K562 (cell line): Measurements from ENCODE around the gene ZFYVE21. TPM values are rescaled to one million over a fixed set of nuclear protein-coding genes. Genes with fewer than 3 reads are reported as not detected.

Experiments
- ATAC-seq: fragments of 200-7000 bp; cut with Tn5 transposase; 3 replicates; pipeline ENCODE4 v1.9.1; 2020; ENCODE audit warnings: moderate library complexity
- BruUV-seq: library from RNA; stranded (reverse); fragments of 400-500 nt; replicated peaks from 2 replicates; lab custom pipeline; 2021; lab: Mats Ljungman, UMichigan
- CTCF ChIA-PET: fragments of 300-600 bp; formaldehyde crosslinking; extraction: SDS; loops from one replicate; lab custom pipeline; 2021; ENCODE audit warnings: low intra/inter-chr PET ratio; lab: Yijun Ruan, JAX
- POLR2A ChIA-PET: fragments of 300-600, 350-650 bp; sonication (Branson Sonifier 250); formaldehyde crosslinking; extraction: SDS; loops from one replicate; lab custom pipeline; 2021; ENCODE audit warnings: antibody characterized with exemption, inconsistent platforms; lab: Yijun Ruan, JAX
- DNase-seq, 4 experiments: peaks; one replicate each; pipeline versions ENCODE4 v3.0.0 to v3.0.0-alpha.2; 2011 to 2018; ENCODE audit warnings: low spot score in 3 of 4, mixed read lengths in 3 of 4; ENCODE audit errors: extremely low read depth in 1 of 4
- FAIRE-seq: peaks from 2 replicates; lab custom pipeline; 2011; peaks lifted over from hg19 to GRCh38; lab: Jason Lieb, UNC
- H2AFZ ChIP-seq: 2 replicates; pipeline ENCODE4 v1.6.0; 2011; ENCODE audit warnings: low read depth, low read length, control low read depth, inconsistent platforms
- H3K27ac ChIP-seq: fragments of 200-600 bp; 3 replicates; pipeline ENCODE4 v1.8.0; 2011; ENCODE audit warnings: low read depth, mild to moderate bottlenecking, control low read depth, inconsistent platforms, low read length, moderate library complexity, mixed read lengths; ENCODE audit errors: extremely low read depth
- H3K27me3 ChIP-seq, 2 experiments: fragments of 300-600 bp in 1 of 2; 2 replicates in 1 of 2; 3 replicates in 1 of 2; pipeline versions ENCODE4 v1.6.0 to v1.8.0; 2011; ENCODE audit warnings: inconsistent platforms in 2 of 2, low read length in 2 of 2, mild to moderate bottlenecking in 1 of 2, mixed read lengths in 1 of 2, moderate library complexity in 1 of 2; ENCODE audit not compliant: control insufficient read depth in 2 of 2, insufficient read depth in 2 of 2
- H3K36me3 ChIP-seq: fragments of 300-600 bp; 3 replicates; pipeline ENCODE4 v1.8.0; 2011; ENCODE audit warnings: mild to moderate bottlenecking, low read length, inconsistent platforms; ENCODE audit not compliant: control insufficient read depth, insufficient read depth
- H3K4me1 ChIP-seq, 2 experiments: fragments of 200-600 bp in 1 of 2; replicated peaks in 1 of 2; 2 replicates in 1 of 2; 3 replicates in 1 of 2; pipeline versions ENCODE4 v1.5.1 to v1.8.0; 2011; ENCODE audit warnings: inconsistent platforms in 2 of 2, low read length in 2 of 2, mild to moderate bottlenecking in 1 of 2, mixed read lengths in 1 of 2, moderate library complexity in 1 of 2; ENCODE audit not compliant: control insufficient read depth in 2 of 2, insufficient read depth in 2 of 2
- H3K4me2 ChIP-seq: 2 replicates; pipeline ENCODE4 v1.6.1; 2011; ENCODE audit warnings: low read length, control low read depth, inconsistent platforms, mixed read lengths; ENCODE audit not compliant: insufficient read depth
- H3K4me3 ChIP-seq: fragments of 200-600 bp; sonication (generic), shearing (Covaris generic); 2 replicates; pipeline ENCODE4 v1.5.1; 2016; ENCODE audit warnings: control low read depth, inconsistent platforms
- H3K79me2 ChIP-seq: fragments of 200-600 bp; 3 replicates; pipeline ENCODE4 v1.8.0; 2011; ENCODE audit warnings: low read length, inconsistent platforms; ENCODE audit not compliant: control insufficient read depth, insufficient read depth
- H3K9ac ChIP-seq, 2 experiments: 2 replicates each; pipeline versions ENCODE4 v1.6.0 to v1.6.1; 2011; ENCODE audit warnings: low read depth in 2 of 2, low read length in 2 of 2, control low read depth in 1 of 2, inconsistent platforms in 1 of 2, mild to moderate bottlenecking in 1 of 2, mixed read lengths in 1 of 2; ENCODE audit not compliant: insufficient read depth in 1 of 2
- H3K9me1 ChIP-seq: one replicate; pipeline ENCODE4 v1.6.0; 2011; ENCODE audit warnings: inconsistent platforms, mild to moderate bottlenecking, low read length, moderate library complexity; ENCODE audit not compliant: control insufficient read depth, insufficient read depth
- H3K9me3 ChIP-seq: replicated peaks from 2 replicates; pipeline ENCODE4 v1.5.1; 2011; ENCODE audit warnings: low read depth, low read length, inconsistent platforms; ENCODE audit not compliant: control insufficient read depth, insufficient read depth
- H4K20me1 ChIP-seq: replicated peaks from 2 replicates; pipeline ENCODE4 v1.6.1; 2011; ENCODE audit warnings: low read length, inconsistent platforms, mixed read lengths; ENCODE audit not compliant: control insufficient read depth, insufficient read depth
- IFI16 ChIP-seq: fragments of 250-450 bp; sonication (Bioruptor Pico); IDR thresholded peaks from 2 replicates; pipeline ENCODE4 v2.1.2; 2022; ENCODE audit warnings: mild to moderate bottlenecking, inconsistent platforms
- IRF9 ChIP-seq: fragments of 450-650 bp; IDR thresholded peaks from 2 replicates; pipeline ENCODE4 v1.6.1; 2016; ENCODE audit warnings: missing biosample characterization, missing genetic modification characterization
- STAT5B ChIP-seq: fragments of 250-450 bp; sonication (Bioruptor Pico); IDR thresholded peaks from 2 replicates; pipeline ENCODE4 v1.8.0; 2021; ENCODE audit warnings: mild to moderate bottlenecking, inconsistent platforms
- TAF9B ChIP-seq: fragments of 450-650 bp; IDR thresholded peaks from 2 replicates; pipeline ENCODE4 v1.6.1; 2018; ENCODE audit warnings: mild to moderate bottlenecking; ENCODE audit not compliant: partially characterized antibody
- TBL1XR1 ChIP-seq, 2 experiments: IDR thresholded peaks; 2 replicates each; pipeline ENCODE4 v1.6.1; 2012; ENCODE audit warnings: improper control_type of control experiment in 2 of 2, low read length in 2 of 2, mild to moderate bottlenecking in 1 of 2
- ZNF507 ChIP-seq: conservative IDR thresholded peaks from 2 replicates; pipeline ENCODE4 v1.6.1; 2017; ENCODE audit warnings: missing genetic modification characterization, missing compliant biosample characterization
- WGBS: fragments of 100-300 bp; shearing (Covaris generic); methylation state at CpG from one replicate; pipeline ENCODE4 v1.1.6; 2016; ENCODE audit warnings: low coverage, mixed read lengths; ENCODE audit not compliant: insufficient coverage; ENCODE audit errors: missing lambda C conversion rate; 5-methylcytosine and 5-hydroxymethylcytosine counted together
- in situ Hi-C: fragments of 300-500 bp; cut with MboI; formaldehyde crosslinking; loops from 4 replicates; pipeline ENCODE4 v1.15.0; 2018; ENCODE audit warnings: inconsistent platforms, mixed read lengths
- intact Hi-C: fragments of 100-400 bp; cut with micrococcal nuclease; formaldehyde crosslinking; loops from 2 replicates; pipeline ENCODE4 v1.14.2; 2022
- polyA plus RNA-seq, 8 experiments: library from polyadenylated mRNA; depleted of rRNA in 4 of 8; stranded (reverse) in 5 of 8; unstranded in 3 of 8; fragments of >200 nt; fragmentation: Nextera tagmentation in 2 of 8; fragmentation: Illumina TruSeq in 1 of 8; extraction: Ambion mirVana in 2 of 8; extraction: Trizol in 1 of 8; gene quantifications; 2 replicates each; pipeline versions ENCODE4 v1.2.1 to v1.2.3, GENCODE V29; 2011 to 2014; ENCODE audit warnings: inconsistent platforms in 1 of 8, missing spikeins in 1 of 8
- total RNA-seq, 7 experiments: library from RNA; depleted of rRNA in 6 of 7; stranded (reverse); fragments of >200 nt in 6 of 7; fragmentation: Illumina TruSeq in 2 of 7; extraction: Trizol in 2 of 7; gene quantifications; 2 replicates each; pipeline versions ENCODE4 v1.2.1 to v1.2.3, GENCODE V29; 2011 to 2021; ENCODE audit warnings: low replicate concordance in 1 of 7

The ZFYVE21 gene
- total and polyA plus RNA-seq, 9 of the 15 experiments (the other 6 are each of a cell fraction or from before 2014, with no cell fraction given), result 0.90 to 23.1 (median 15.6) TPM

- ATAC-seq, result no peak
- no peak overlapping the region for H3K4me2 ChIP-seq
- no peaks in the 10 kb centered on the region for H3K9me1 ChIP-seq
- no peak overlapping the region for H2AFZ ChIP-seq
- no peaks in the 10 kb centered on the region for H3K79me2 ChIP-seq
- H3K4me3 ChIP-seq, result no peak overlapping the region
- DNase-seq, result no peak
- POLR2A ChIA-PET, result no interaction called here
- H3K9ac ChIP-seq, result no peak overlapping the region
- CTCF ChIA-PET, result no interaction called here
- TF ChIP-seq IRF9 (no peak), ZNF507 (no peak)
- WGBS, result 93% methylated on average over 2 of the region's 2 CpGs
- intact Hi-C loops (no loop called here), in situ Hi-C loops (no loop called here)
- no peaks in the 10 kb centered on the region for H3K27me3 ChIP-seq
- H3K9me3 ChIP-seq, result no peaks in the 10 kb centered on the region
- BruUV-seq, result no TSS peak
- H3K36me3 ChIP-seq, result peaks cover 70% of the 10 kb centered on the region; the same call in 2 of the 3 replicates
- FAIRE-seq, result no peak
- no peak overlapping the region for H3K27ac ChIP-seq
- no peaks in the 10 kb centered on the region for H4K20me1 ChIP-seq
- H3K4me1 ChIP-seq, result no peaks in the 10 kb centered on the region
Measured at GRCh38 chr14:103669370-103669769, 46.2 kb upstream of the ZFYVE21 start.

- POLR2A ChIA-PET, result no interaction called here
- CTCF ChIA-PET, result no interaction called here
- Histone ChIP-seq H2AFZ (no peak overlapping the region), H3K9ac (no peak overlapping the region), H3K36me3 (peaks cover 82% of the 10 kb centered on the region), H3K9me1 (no peaks in the 10 kb centered on the region), H3K79me2 (no peaks in the 10 kb centered on the region), H3K9me3 (no peaks in the 10 kb centered on the region), H3K4me2 (no peak overlapping the region), H3K4me3 (no peak overlapping the region), H3K4me1 (no peaks in the 10 kb centered on the region), H3K27me3 (no peaks in the 10 kb centered on the region), H3K27ac (no peak overlapping the region), H4K20me1 (no peaks in the 10 kb centered on the region)
- ATAC-seq, result no peak
- intact Hi-C loops, result no loop called here
- WGBS, result 95% methylated on average over 4 of the region's 4 CpGs
- in situ Hi-C loops, result loop anchor here (10.0 kb wide), 1 partner anchor 97 kb away; no protein-coding TSS in a partner anchor
- no peak for DNase-seq
- FAIRE-seq, result no peak
- no TSS peak for BruUV-seq
- TF ChIP-seq TBL1XR1 (IDR thresholded peaks at IDR 0.05; ENCODE audit: low read length in 2 of 2) (no peak), IFI16 (CRISPR knock-in tag) (no peak), STAT5B (CRISPR knock-in tag) (no peak), TAF9B (no peak)
Measured at GRCh38 chr14:103671911-103672310, 43.7 kb upstream of the ZFYVE21 start.
